ENCODE measurements around the gene FOXS1. TPM values are rescaled to one million over a fixed set of nuclear protein-coding genes. Genes with fewer than 3 reads are reported as not detected.

Gene FOXS1
- total and polyA plus RNA-seq, 2 experiments from 2014 or later: 0.87 to 1.1 TPM

GRCh38 chr20:31835977-31836852, 9.2 kb downstream of the FOXS1 start:
- WGBS (ENCODE audit: low lambda C conversion rate, missing lambda C conversion rate): 55% methylated on average over 14 of the region's 14 CpGs
- H3K9me2 ChIP-seq (replicated peaks; ENCODE audit: insufficient read depth): no peaks in the 10 kb centered on the region
- no peaks in the 10 kb centered on the region for H3K27me3 ChIP-seq
- no peak overlapping the region for H2AFZ ChIP-seq
- H3K27ac ChIP-seq: peak overlapping the region; percentile 70
- H3K4me2 ChIP-seq: peak overlapping the region; percentile 55
- peaks cover 43% of the 10 kb centered on the region for H3K4me1 ChIP-seq (ENCODE audit: insufficient read depth)
- H3K4me3 ChIP-seq: no peak overlapping the region
- H3K36me3 ChIP-seq (replicated peaks; ENCODE audit: insufficient read depth, low read depth): no peaks in the 10 kb centered on the region
- H4K20me1 ChIP-seq (ENCODE audit: insufficient read depth, poor library complexity, severe bottlenecking): no peaks in the 10 kb centered on the region
- TF ChIP-seq CTCF (IDR thresholded peaks at IDR 0.05; ENCODE audit: poor library complexity): no peak
- no peaks in the 10 kb centered on the region for H3K9me3 ChIP-seq (ENCODE audit: low read depth)
- peak; percentile 84 for DNase-seq (ENCODE audit: low spot score)
- H3K79me2 ChIP-seq: no peaks in the 10 kb centered on the region

DNA sequence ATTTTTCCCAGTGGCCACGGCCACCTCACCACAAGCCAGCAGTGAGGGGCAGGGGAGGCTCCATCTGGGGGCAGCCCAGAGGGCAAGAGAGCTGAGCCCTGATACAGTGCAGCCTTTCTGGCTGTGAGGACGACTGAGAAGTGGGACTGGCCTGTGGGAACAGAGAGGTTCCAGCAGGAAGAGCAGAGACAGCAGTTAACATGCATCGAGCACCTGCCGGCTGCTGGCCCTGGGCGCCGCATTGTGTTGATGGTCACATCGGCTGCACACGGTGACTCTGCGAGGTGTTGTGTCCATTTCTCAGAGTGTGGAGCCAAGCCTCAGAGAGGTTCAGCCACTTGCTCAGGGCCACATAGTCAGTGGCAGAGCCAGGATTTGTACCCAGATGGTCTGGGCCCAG, 9.8 kb downstream of the FOXS1 start:
- TF ChIP-seq EZH2 (IDR thresholded peaks at IDR 0.05; ENCODE audit: borderline replicate concordance): no peak
- no peak for TF ChIP-seq CTCF (IDR thresholded peaks at IDR 0.05; ENCODE audit: poor library complexity)
- TF ChIP-seq EZH2phosphoT487 (IDR thresholded peaks at IDR 0.05; ENCODE audit: low read depth, severe bottlenecking, unreplicated experiment): no peak
- H3K9me3 ChIP-seq (ENCODE audit: low read depth): no peaks in the 10 kb centered on the region
- H2AFZ ChIP-seq: no peak overlapping the region
- peak overlapping the region; percentile 70 for H3K27ac ChIP-seq
- H3K4me1 ChIP-seq (ENCODE audit: insufficient read depth): peaks cover 40% of the 10 kb centered on the region
- no peak for DNase-seq (ENCODE audit: low spot score)
- no peaks in the 10 kb centered on the region for H3K27me3 ChIP-seq
- no peaks in the 10 kb centered on the region for H3K36me3 ChIP-seq (replicated peaks; ENCODE audit: insufficient read depth, low read depth)
- H3K9me2 ChIP-seq (replicated peaks; ENCODE audit: insufficient read depth): no peaks in the 10 kb centered on the region
- H3K4me3 ChIP-seq: no peak overlapping the region
- no peaks in the 10 kb centered on the region for H4K20me1 ChIP-seq (ENCODE audit: insufficient read depth, poor library complexity, severe bottlenecking)
- H3K79me2 ChIP-seq: no peaks in the 10 kb centered on the region
- WGBS (ENCODE audit: low lambda C conversion rate, missing lambda C conversion rate): 85% methylated on average over 9 of the region's 9 CpGs
- peak overlapping the region; percentile 55 for H3K4me2 ChIP-seq

DNA sequence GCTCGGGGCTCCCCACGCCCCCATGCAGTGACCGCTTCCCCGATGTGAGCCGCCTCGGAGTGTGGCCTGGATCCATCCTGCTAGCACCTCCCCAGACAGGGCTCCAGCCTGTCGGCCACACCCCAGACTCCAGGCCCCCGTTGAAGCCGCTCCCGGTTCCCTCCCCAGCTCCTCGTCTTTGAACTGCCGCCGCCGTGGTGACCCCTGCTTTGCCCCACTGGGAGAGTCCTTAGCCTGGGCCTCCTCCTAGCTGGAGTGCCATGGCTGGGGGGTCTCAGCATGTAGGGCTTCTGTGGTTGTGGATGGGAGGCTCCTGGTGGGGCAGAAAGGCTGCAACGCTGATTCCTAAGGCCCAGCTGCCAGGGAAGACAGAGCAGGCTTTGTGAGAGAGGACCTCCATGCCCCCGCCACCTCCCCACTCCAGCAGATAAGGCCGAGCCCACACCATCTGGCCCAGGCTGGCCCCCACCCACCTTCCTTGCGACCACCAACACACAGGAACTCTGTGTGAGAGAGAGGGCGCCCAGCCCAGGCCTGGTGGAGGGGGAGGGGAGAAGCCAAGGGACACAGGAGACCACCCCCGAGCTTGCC, 11.4 kb downstream of the FOXS1 start:
- Histone ChIP-seq H4K20me1 (ENCODE audit: insufficient read depth, poor library complexity, severe bottlenecking) (no peaks in the 10 kb centered on the region), H3K9me3 (ENCODE audit: low read depth) (no peaks in the 10 kb centered on the region), H3K36me3 (replicated peaks; ENCODE audit: insufficient read depth, low read depth) (no peaks in the 10 kb centered on the region), H3K27me3 (no peaks in the 10 kb centered on the region), H3K4me1 (ENCODE audit: insufficient read depth) (peaks cover 40% of the 10 kb centered on the region), H3K4me3 (no peak overlapping the region), H3K4me2 (no peak overlapping the region), H3K9me2 (replicated peaks; ENCODE audit: insufficient read depth) (no peaks in the 10 kb centered on the region), H3K79me2 (no peaks in the 10 kb centered on the region), H2AFZ (no peak overlapping the region), H3K27ac (no peak overlapping the region)
- no peak for DNase-seq (ENCODE audit: low spot score)
- WGBS (ENCODE audit: low lambda C conversion rate, missing lambda C conversion rate): 67% methylated on average over 20 of the region's 20 CpGs
- no peak for TF ChIP-seq EZH2 (IDR thresholded peaks at IDR 0.05; ENCODE audit: borderline replicate concordance)
- no peak for TF ChIP-seq CTCF (IDR thresholded peaks at IDR 0.05; ENCODE audit: poor library complexity)
- TF ChIP-seq EZH2phosphoT487 (IDR thresholded peaks at IDR 0.05; ENCODE audit: low read depth, severe bottlenecking, unreplicated experiment): no peak
